Lower lobe of right lung (tissue), 2 donors: ENCODE measurements around the gene LDAF1. TPM values are rescaled to one million over a fixed set of nuclear protein-coding genes. Genes with fewer than 3 reads are reported as not detected.
A peak's percentile ranks its signal among the peaks of the same experiment; 100 is the strongest.
"Not testable (repeated sequence)": the region's sequence is repeated elsewhere in the genome, so short reads cannot be mapped to it uniquely, and the experiment has no call there.

Experiments
- ATAC-seq, 2 donors: fragments of 200-7000 bp; cut with Tn5 transposase; one replicate each; pipeline ENCODE4 v1.9.1; 2020 to 2022; ENCODE audit warnings: mild to moderate bottlenecking in 2 of 2, moderate library complexity in 2 of 2
- DNase-seq: peaks from one replicate; pipeline ENCODE4 v3.0.0-alpha.2; 2020
- H3K27ac ChIP-seq: fragments of 200-600 bp; one replicate; pipeline ENCODE4 v1.8.0; 2022
- H3K27me3 ChIP-seq: fragments of 200-600 bp; one replicate; pipeline ENCODE4 v1.8.0; 2022; ENCODE audit warnings: low read depth
- H3K36me3 ChIP-seq: fragments of 200-600 bp; one replicate; pipeline ENCODE4 v1.8.0; 2022; ENCODE audit warnings: mild to moderate bottlenecking
- H3K4me1 ChIP-seq: fragments of 200-600 bp; one replicate; pipeline ENCODE4 v1.8.0; 2022
- H3K4me3 ChIP-seq: fragments of 200-600 bp; one replicate; pipeline ENCODE4 v1.8.0; 2022; ENCODE audit warnings: mild to moderate bottlenecking
- H3K9me3 ChIP-seq: fragments of 200-600 bp; one replicate; pipeline ENCODE4 v1.8.0; 2022
- intact Hi-C: fragments of 100-400 bp; cut with DNase I; formaldehyde crosslinking; loops from one replicate; pipeline ENCODE4 v1.11.0; 2022
- total RNA-seq: library from RNA; stranded (reverse); fragmentation: NEBNext Ultra II Directional; extraction: Animal tissue kit (Norgen Biotek cat#: 25700); gene quantifications from one replicate; pipeline ENCODE4 v1.2.1, GENCODE V29; 2021
- TF ChIP-seq, protein P1 (sequence below): fragments of 200-600 bp; IDR thresholded peaks from one replicate; pipeline ENCODE4 v1.8.0; 2022; ENCODE audit warnings: antibody characterized with exemption, mild to moderate bottlenecking
- donor health status: DM: no; HTN: yes; CAD: no; lungs with severe emphysema.

LDAF1 gene
- total RNA-seq, 1 donor from 2014 or later = 39.8 TPM

DNA sequence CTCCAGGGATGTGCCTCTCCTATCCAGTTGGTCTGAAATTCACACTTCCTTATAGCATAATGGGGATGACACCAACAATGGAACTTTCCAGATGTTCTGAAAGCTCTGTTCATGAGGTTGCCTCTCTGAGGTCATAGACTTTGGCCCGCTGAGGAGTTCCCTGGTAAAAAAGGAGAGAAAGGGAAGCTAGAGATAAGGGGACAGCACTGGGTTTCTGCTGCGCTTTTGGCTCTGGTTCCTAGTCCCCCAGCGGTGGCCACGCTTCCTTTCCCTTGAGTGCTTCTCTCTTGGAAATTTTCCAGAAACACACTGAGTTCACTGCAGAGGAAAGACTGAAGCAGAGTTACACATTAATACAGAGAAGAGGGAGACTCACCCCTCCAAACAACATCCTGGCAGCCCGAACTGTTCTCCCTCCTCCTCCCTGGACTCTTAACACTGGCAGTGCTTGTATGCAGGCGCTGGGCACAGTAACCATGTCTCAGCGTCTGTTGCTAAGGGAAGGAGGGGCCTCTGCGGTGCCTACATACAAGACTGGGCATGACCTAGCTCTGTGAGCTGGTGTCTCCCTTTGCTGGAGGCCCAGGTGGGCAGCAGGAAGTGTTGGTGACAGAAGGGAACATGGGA is 8.0 kb upstream of the LDAF1 start, which contains the start of gene DNAH3:
TSS of gene DNAH3 (minus strand) at position 472 of the 627 bp plus-strand sequence. CDS start 527 bp downstream, outside the sequence.
- peak; percentile 84 to 90 for ATAC-seq

DNA sequence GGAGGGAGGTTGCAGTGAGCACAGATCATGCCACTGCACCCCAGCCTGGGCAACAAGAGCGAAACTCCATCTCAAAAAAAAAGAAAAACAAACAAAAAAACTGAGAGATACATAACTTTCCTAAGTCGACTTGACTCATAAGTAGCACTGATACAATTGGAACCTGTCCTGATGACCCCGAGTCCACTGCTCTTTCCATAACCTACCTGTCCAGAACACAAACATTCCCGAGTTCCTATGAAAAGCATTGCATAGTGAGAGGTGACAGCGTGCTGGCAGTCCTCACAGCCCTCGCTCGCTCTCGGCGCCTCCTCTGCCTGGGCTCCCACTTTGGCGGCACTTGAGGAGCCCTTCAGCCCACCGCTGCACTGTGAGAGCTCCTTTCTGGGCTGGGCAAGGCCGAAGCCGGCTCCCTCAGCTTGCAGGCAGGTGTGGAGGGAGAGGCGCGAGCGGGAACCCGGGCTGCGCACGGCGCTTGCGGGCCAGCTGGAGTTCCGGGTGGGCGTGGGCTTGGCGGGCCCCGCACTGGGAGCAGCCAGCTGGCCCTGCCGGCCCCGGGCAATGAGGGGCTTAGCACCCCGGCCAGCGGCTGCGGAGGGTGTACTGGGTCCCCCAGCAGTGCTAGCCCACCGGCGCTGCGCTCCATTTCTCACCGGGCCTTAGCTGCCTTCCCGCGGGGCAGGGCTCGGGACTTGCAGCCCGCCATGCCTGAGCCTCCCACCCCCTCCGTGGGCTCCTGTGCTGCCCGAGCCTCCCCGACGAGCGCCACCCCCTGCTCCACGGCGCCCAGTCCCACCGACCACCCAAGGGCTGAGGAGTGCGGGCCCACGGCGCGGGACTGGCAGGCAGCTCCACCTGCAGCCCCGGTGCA is 6.1 kb upstream of the LDAF1 start:
- H3K4me1 ChIP-seq, H3K9me3 ChIP-seq, H3K27ac ChIP-seq, intact Hi-C loops, H3K4me3 ChIP-seq, ATAC-seq, H3K27me3 ChIP-seq, DNase-seq, H3K36me3 ChIP-seq: not testable (repeated sequence)

More for the DNA sequence above, 8.0 kb upstream of the LDAF1 start, which contains the start of gene DNAH3:
- no peaks in the 10 kb centered on the region for H3K9me3 ChIP-seq
- H3K36me3 ChIP-seq = no peaks in the 10 kb centered on the region
- peak; percentile 61 for DNase-seq
- peaks cover 10% of the 10 kb centered on the region for H3K4me1 ChIP-seq
- no peak within 1 kb of the TSS for H3K27ac ChIP-seq
- H3K4me3 ChIP-seq = no peak within 1 kb of the TSS
- H3K27me3 ChIP-seq = no peaks in the 10 kb centered on the region
- intact Hi-C loops = no loop called here
- TF ChIP-seq, protein P1, sequence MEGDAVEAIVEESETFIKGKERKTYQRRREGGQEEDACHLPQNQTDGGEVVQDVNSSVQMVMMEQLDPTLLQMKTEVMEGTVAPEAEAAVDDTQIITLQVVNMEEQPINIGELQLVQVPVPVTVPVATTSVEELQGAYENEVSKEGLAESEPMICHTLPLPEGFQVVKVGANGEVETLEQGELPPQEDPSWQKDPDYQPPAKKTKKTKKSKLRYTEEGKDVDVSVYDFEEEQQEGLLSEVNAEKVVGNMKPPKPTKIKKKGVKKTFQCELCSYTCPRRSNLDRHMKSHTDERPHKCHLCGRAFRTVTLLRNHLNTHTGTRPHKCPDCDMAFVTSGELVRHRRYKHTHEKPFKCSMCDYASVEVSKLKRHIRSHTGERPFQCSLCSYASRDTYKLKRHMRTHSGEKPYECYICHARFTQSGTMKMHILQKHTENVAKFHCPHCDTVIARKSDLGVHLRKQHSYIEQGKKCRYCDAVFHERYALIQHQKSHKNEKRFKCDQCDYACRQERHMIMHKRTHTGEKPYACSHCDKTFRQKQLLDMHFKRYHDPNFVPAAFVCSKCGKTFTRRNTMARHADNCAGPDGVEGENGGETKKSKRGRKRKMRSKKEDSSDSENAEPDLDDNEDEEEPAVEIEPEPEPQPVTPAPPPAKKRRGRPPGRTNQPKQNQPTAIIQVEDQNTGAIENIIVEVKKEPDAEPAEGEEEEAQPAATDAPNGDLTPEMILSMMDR = no peak

DNA sequence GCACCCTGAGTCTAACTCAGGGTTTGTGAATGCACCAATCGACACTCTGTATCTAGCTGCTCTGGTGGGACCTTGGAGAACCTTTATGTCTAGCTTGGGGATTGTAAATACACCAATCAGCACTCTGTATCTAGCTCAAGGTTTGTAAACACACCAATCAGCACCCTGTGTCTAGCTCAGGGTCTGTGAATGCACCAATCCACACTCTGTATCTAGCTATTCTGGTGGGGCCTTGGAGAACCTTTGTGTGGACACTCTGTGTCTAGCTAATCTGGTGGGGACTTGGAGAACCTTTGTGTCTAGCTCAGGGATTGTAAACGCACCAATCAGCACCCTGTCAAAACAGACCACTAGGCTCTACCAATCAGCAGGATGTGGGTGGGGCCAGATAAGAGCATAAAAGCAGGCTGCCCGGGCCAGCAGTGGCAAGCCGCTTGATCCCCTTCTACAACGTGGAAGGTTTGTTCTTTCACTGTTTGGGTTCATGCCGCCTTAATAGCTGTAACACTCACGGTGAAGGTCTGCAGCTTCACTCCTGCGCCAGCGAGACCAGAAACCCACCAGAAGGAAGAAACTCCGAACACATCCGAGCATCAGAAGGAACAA is 5.2 kb upstream of the LDAF1 start:
- ATAC-seq, H3K4me3 ChIP-seq, DNase-seq, H3K9me3 ChIP-seq, H3K36me3 ChIP-seq, intact Hi-C loops, H3K27ac ChIP-seq, H3K27me3 ChIP-seq: not testable (repeated sequence)
- peaks cover 18% of the 10 kb centered on the region for H3K4me1 ChIP-seq

- H3K27me3 ChIP-seq, H3K27ac ChIP-seq, H3K4me3 ChIP-seq, H3K9me3 ChIP-seq, ATAC-seq, H3K36me3 ChIP-seq, intact Hi-C loops, DNase-seq: not testable (repeated sequence)
- H3K4me1 ChIP-seq = peaks cover 29% of the 10 kb centered on the region
These were observed 2.5 kb upstream of the LDAF1 start for GRCh38 chr16:21156011-21156410.

DNA sequence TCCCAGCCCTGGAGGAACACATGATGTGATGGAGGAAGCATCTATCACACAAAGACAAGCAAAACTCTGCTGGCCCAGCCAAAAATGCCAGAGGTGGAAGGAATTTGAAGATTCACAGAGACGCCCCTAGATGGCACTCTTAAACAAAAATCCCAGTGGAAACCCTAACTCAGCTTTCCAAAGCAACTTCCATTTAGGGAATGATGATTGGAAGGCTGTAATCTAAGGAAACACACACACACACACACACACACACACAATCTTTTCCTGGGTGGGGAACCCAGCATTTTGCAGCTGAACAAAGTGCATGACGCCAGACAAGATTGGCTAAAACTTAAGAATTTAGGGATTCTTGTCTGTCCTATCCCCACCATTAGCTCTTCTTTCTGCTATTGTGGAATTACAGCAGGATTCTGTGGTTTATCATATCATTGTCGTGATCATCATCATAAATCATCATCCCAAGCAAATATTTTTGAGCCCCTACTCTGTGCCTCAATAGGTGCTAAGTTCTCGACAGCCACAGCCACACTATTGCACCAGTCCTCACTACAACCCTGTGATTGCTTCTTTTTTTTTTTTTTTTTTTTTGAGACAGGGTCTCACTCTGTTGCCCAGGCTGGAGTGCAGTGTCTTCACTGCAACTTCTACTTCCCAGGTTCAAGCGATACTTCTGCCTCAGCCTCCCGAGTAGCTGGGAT is 1.6 kb upstream of the LDAF1 start:
- no peak overlapping the region for H3K4me3 ChIP-seq
- intact Hi-C loops = no loop called here
- H3K27ac ChIP-seq = no peak overlapping the region
- no peak for DNase-seq
- no peaks in the 10 kb centered on the region for H3K27me3 ChIP-seq
- H3K9me3 ChIP-seq = no peaks in the 10 kb centered on the region
- H3K4me1 ChIP-seq = peaks cover 33% of the 10 kb centered on the region
- TF ChIP-seq, protein P1 = peak; percentile 52
- peak in 1 of 2 donors; percentile 23 for ATAC-seq
- peaks cover 12% of the 10 kb centered on the region for H3K36me3 ChIP-seq

GRCh38 chr16:21157632-21158031 is 842 bp upstream of the LDAF1 start:
- Histone ChIP-seq H3K4me1 (peaks cover 40% of the 10 kb centered on the region), H3K9me3 (no peaks in the 10 kb centered on the region), H3K4me3 (peak overlapping the region; percentile 86), H3K36me3 (peaks cover 12% of the 10 kb centered on the region), H3K27me3 (no peaks in the 10 kb centered on the region), H3K27ac (peak overlapping the region; percentile 78)
- no peak for ATAC-seq
- TF ChIP-seq, protein P1 = no peak
- intact Hi-C loops = no loop called here
- DNase-seq = no peak
